Brain pericyte (primary cell): ENCODE results near the gene PCDHGA1.

ENCODE experiments used
- DNase-seq: peaks from one replicate; pipeline ENCODE4 v3.0.0-alpha.2; 2012; ENCODE audit warnings: low read depth, low spot score

Gene PCDHGA1

DNA sequence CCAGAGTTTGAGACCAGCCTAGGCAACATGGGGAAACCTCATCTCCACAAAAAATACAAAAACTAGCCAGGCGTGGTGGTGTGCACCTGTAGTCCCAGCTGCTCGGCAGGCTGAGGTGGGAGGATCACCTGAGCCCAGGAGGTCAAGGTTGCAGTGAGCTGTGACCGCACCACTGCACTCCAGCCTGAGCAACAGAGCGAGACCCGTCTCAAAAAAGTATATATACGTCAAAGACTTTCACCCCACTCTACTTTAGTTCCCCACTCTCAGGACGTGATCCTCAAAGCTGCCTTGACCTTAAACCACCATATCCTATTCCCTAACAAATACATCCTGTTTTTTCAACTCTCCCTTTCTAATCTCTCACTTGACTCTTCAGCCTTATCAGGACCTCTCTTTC lies 199.6 kb downstream of the PCDHGA1 start:
- no peak for DNase-seq

GRCh38 chr5:141532726-141533125 lies 202.4 kb downstream of the PCDHGA1 start:
- no peak for DNase-seq

- DNase-seq, result no peak
Measured at GRCh38 chr5:141533897-141534296, 203.6 kb downstream of the PCDHGA1 start.

- DNase-seq, result no peak
Measured at GRCh38 chr5:141534492-141535213, 204.3 kb downstream of the PCDHGA1 start.

DNA sequence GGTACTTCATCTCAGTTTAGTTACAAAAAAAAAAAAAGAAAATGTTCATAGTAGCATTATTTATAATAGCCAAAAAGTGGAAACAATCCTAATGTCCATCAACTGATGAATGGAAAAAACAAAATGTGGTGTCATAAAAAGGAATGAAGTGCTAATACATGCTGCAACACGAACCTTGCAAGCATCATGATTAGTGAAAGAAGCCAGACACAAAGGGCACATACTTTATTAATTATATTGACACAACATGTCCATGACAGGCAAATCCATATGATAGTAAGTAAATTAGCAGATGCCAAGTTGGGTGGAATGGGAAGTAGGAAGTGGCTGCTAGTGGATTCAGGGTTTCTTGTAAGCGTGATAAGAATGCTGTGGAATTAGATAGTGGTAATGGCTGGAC lies 212.7 kb downstream of the PCDHGA1 start:
- no peak for DNase-seq

DNA sequence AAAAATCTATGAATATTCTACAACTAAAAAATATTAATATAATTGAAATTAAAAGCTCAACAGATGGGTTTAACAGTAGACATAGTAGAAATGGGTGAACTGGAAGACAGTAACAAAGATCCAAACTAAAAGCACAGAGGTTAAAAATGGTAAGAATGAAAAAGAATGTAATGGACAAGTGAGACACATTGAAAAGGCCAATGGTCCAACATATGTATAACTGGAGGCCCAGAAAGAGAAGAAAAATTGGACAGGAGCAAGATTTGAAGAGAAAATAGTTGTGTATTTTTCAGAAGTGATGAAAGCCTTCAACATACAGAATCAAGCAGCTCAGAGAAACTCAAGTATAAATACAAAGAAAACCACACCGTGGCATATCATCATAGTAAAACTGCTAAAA lies 217.2 kb downstream of the PCDHGA1 start:
- no peak for DNase-seq

DNA sequence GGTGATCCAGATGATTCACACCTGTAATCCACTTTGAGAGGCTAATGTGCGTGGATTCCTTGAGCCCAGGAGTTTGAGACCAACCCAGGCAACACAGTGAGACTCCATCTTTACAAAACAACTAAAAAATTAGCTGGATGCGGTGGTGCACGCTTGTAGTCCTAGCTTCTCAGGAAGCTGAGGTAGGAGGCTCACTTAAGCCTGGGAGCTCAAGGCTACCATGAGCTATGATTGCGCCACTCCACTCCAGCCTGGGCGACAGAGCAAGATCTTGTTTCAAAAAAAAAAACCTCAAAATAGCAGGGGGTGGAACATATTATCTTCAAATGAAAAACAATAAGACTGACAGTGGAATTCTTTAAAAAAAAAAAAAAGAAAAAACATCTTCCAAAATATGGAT lies 217.6 kb downstream of the PCDHGA1 start:
- DNase-seq, result no peak

GRCh38 chr5:141557681-141558136 lies 227.4 kb downstream of the PCDHGA1 start:
- DNase-seq, result peak; percentile 93

GRCh38 chr5:141558150-141558549 lies 227.8 kb downstream of the PCDHGA1 start:
- no peak for DNase-seq

DNA sequence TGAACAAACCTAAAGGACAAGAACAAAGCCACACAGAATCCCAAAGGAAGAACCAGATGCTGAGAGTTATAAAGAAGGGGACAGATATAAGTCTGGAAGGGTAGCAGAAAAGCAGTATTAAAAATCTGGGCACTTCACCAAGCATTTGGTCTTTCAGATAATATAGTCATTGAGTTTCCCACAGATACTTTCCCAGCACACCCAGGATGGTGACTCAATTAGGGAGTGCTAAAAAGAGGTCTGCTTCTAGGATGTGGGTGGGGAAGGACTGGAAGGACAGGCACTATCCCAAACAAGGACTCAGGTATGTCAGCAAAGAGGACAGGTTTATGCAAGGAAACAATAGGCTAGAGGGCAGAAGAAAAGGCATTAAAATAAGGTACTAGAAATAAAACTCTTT lies 229.1 kb downstream of the PCDHGA1 start:
- DNase-seq, result no peak

- DNase-seq, result no peak
Measured at GRCh38 chr5:141560151-141560550, 229.8 kb downstream of the PCDHGA1 start.

- peak; percentile 93 for DNase-seq
Measured at GRCh38 chr5:141560725-141561483, 230.6 kb downstream of the PCDHGA1 start.
